ENCODE measurements around the gene ACTBL2.

The ACTBL2 gene

GRCh38 chr5:57445006-57445704 is 37.5 kb downstream of the ACTBL2 start:
- TF ChIP-seq BHLHE40 (IDR thresholded peaks at IDR 0.05; ENCODE audit: borderline replicate concordance) = no peak
- no peak for TF ChIP-seq LEF1 (IDR thresholded peaks at IDR 0.05; ENCODE audit: borderline replicate concordance)
- no peak for TF ChIP-seq SP1 (IDR thresholded peaks at IDR 0.05)
- TF ChIP-seq ZNF384 (IDR thresholded peaks at IDR 0.05) = no peak
- no peak for TF ChIP-seq NFRKB (IDR thresholded peaks at IDR 0.05)
- no peak for TF ChIP-seq FOXK2 (IDR thresholded peaks at IDR 0.05)
- no peak for TF ChIP-seq TARDBP (IDR thresholded peaks at IDR 0.05)
- TF ChIP-seq CTBP1 (IDR thresholded peaks at IDR 0.05; ENCODE audit: borderline replicate concordance) = no peak
- no peak for DNase-seq (ENCODE audit: extremely low spot score)
- ChIA-PET CTCF (no interaction called here), POLR2A (no interaction called here)

- TF ChIP-seq LEF1 (IDR thresholded peaks at IDR 0.05; ENCODE audit: borderline replicate concordance) (no peak), PKNOX1 (IDR thresholded peaks at IDR 0.05) (no peak), ELF4 (IDR thresholded peaks at IDR 0.05) (no peak), ARNT (IDR thresholded peaks at IDR 0.05) (no peak), CTBP1 (IDR thresholded peaks at IDR 0.05; ENCODE audit: borderline replicate concordance) (no peak), NFRKB (IDR thresholded peaks at IDR 0.05) (no peak)
- ChIA-PET POLR2A (interaction anchor here (0.7 to 1.5 kb wide), 4 partner anchors 9 to 62 kb away, joined by 3 to 10 read pairs (median 4); no protein-coding TSS in a partner anchor), CTCF (interaction anchor here (0.6 to 1.3 kb wide), 2 partner anchors 13 to 59 kb away, joined by 3 to 6 read pairs; no protein-coding TSS in a partner anchor)
- no peak for DNase-seq (ENCODE audit: extremely low spot score)
Observed at GRCh38 chr5:57442080-57442839, 40.4 kb downstream of the ACTBL2 start.

- ChIA-PET CTCF (interaction anchor here (1.3 kb wide), 1 partner anchor 12 kb away, joined by 3 read pairs; no protein-coding TSS in a partner anchor), POLR2A (interaction anchor here (1.0 to 1.5 kb wide), 2 partner anchors 9 to 54 kb away, joined by 4 to 10 read pairs; no protein-coding TSS in a partner anchor)
- TF ChIP-seq FOXM1 (IDR thresholded peaks at IDR 0.05; ENCODE audit: borderline replicate concordance) = no peak
- no peak for TF ChIP-seq TARDBP (IDR thresholded peaks at IDR 0.05)
- TF ChIP-seq ZNF384 (IDR thresholded peaks at IDR 0.05) = no peak
- TF ChIP-seq BHLHE40 (IDR thresholded peaks at IDR 0.05; ENCODE audit: borderline replicate concordance) = no peak
- TF ChIP-seq ELF4 (IDR thresholded peaks at IDR 0.05) = no peak
- TF ChIP-seq CTBP1 (IDR thresholded peaks at IDR 0.05; ENCODE audit: borderline replicate concordance) = no peak
- no peak for TF ChIP-seq SUZ12 (IDR thresholded peaks at IDR 0.05)
- no peak for TF ChIP-seq ARNT (IDR thresholded peaks at IDR 0.05)
- DNase-seq (ENCODE audit: extremely low spot score) = no peak
Observed at GRCh38 chr5:57441557-57441956, 41.1 kb downstream of the ACTBL2 start.

GRCh38 chr5:57439601-57440000 is 43.0 kb downstream of the ACTBL2 start:
- ChIA-PET POLR2A (no interaction called here), CTCF (no interaction called here)
- no peak for TF ChIP-seq ZNF384 (IDR thresholded peaks at IDR 0.05)
- TF ChIP-seq LEF1 (IDR thresholded peaks at IDR 0.05; ENCODE audit: borderline replicate concordance) = no peak
- no peak for TF ChIP-seq HDGF (IDR thresholded peaks at IDR 0.05; ENCODE audit: borderline replicate concordance)
- no peak for TF ChIP-seq L3MBTL2 (conservative IDR thresholded peaks at IDR 0.05)
- TF ChIP-seq FOXM1 (IDR thresholded peaks at IDR 0.05; ENCODE audit: borderline replicate concordance) = no peak
- no peak for TF ChIP-seq ARNT (IDR thresholded peaks at IDR 0.05)
- no peak for TF ChIP-seq CTBP1 (IDR thresholded peaks at IDR 0.05; ENCODE audit: borderline replicate concordance)
- TF ChIP-seq BHLHE40 (IDR thresholded peaks at IDR 0.05; ENCODE audit: borderline replicate concordance) = no peak
- no peak for TF ChIP-seq SUZ12 (IDR thresholded peaks at IDR 0.05)
- no peak for TF ChIP-seq PKNOX1 (IDR thresholded peaks at IDR 0.05)
- no peak for TF ChIP-seq TARDBP (IDR thresholded peaks at IDR 0.05)
- TF ChIP-seq SP1 (IDR thresholded peaks at IDR 0.05) = no peak
- TF ChIP-seq ELF4 (IDR thresholded peaks at IDR 0.05) = no peak
- TF ChIP-seq NFRKB (IDR thresholded peaks at IDR 0.05) = no peak
- no peak for TF ChIP-seq FOXK2 (IDR thresholded peaks at IDR 0.05)
- no peak for TF ChIP-seq FOXA1 (IDR thresholded peaks at IDR 0.05)
- DNase-seq (ENCODE audit: extremely low spot score) = no peak

GRCh38 chr5:57437976-57438805 is 44.4 kb downstream of the ACTBL2 start:
- DNase-seq (ENCODE audit: extremely low spot score) = no peak
- POLR2A ChIA-PET = no interaction called here
- TF ChIP-seq L3MBTL2 (conservative IDR thresholded peaks at IDR 0.05) (no peak), FOXA1 (IDR thresholded peaks at IDR 0.05) (no peak), TARDBP (IDR thresholded peaks at IDR 0.05) (no peak), PKNOX1 (IDR thresholded peaks at IDR 0.05) (no peak), SUZ12 (IDR thresholded peaks at IDR 0.05) (no peak), ARNT (IDR thresholded peaks at IDR 0.05) (no peak), NFRKB (IDR thresholded peaks at IDR 0.05) (no peak), SP1 (IDR thresholded peaks at IDR 0.05) (no peak), LEF1 (IDR thresholded peaks at IDR 0.05; ENCODE audit: borderline replicate concordance) (no peak), CTBP1 (IDR thresholded peaks at IDR 0.05; ENCODE audit: borderline replicate concordance) (no peak)
- CTCF ChIA-PET = no interaction called here
